ENCODE measurements around the gene MEF2C.

The MEF2C gene

GRCh38 chr5:88756953-88757352 lies 126.0 kb downstream of the MEF2C start:
- no peak for TF ChIP-seq Cebpa-rat (IDR thresholded peaks at IDR 0.05)
- Histone ChIP-seq H3K4me1 (no peaks in the 10 kb centered on the region), H3K9me3 (no peaks in the 10 kb centered on the region)

GRCh38 chr5:88748666-88749065 lies 134.3 kb downstream of the MEF2C start:
- no peaks in the 10 kb centered on the region for H3K9me3 ChIP-seq
- TF ChIP-seq Cebpa-rat (IDR thresholded peaks at IDR 0.05): no peak
- H3K4me2 ChIP-seq: no peak overlapping the region
- no peaks in the 10 kb centered on the region for H3K27me3 ChIP-seq
- 0 out of 2 replicates have a peak, but pooled peaks cover 14% of the 10 kb centered on the region for H3K4me1 ChIP-seq
- no peak overlapping the region for H3K9ac ChIP-seq
- no peak overlapping the region for H3K4me3 ChIP-seq
- H3K27ac ChIP-seq: no peak overlapping the region
- H4K20me1 ChIP-seq: peaks cover 97% of the 10 kb centered on the region
- H3K36me3 ChIP-seq: peaks cover 94% of the 10 kb centered on the region

More at GRCh38 chr5:88756953-88757352, 126.0 kb downstream of the MEF2C start:
- Histone ChIP-seq H3K27ac (no peak overlapping the region), H4K20me1 (peaks cover 100% of the 10 kb centered on the region), H3K27me3 (no peaks in the 10 kb centered on the region), H3K36me3 (peaks cover 99% of the 10 kb centered on the region), H3K4me3 (no peak overlapping the region), H3K4me2 (no peak overlapping the region), H3K9ac (no peak overlapping the region)

- H3K4me2 ChIP-seq: no peak overlapping the region
- no peak for TF ChIP-seq Cebpa-rat (IDR thresholded peaks at IDR 0.05)
- H3K4me1 ChIP-seq: peaks cover 22% of the 10 kb centered on the region
- H3K36me3 ChIP-seq: peaks cover 80% of the 10 kb centered on the region
- no peaks in the 10 kb centered on the region for H3K9me3 ChIP-seq
- no peak overlapping the region for H3K27ac ChIP-seq
- no peak overlapping the region for H3K4me3 ChIP-seq
- peaks cover 97% of the 10 kb centered on the region for H4K20me1 ChIP-seq
- no peak overlapping the region for H3K9ac ChIP-seq
- no peaks in the 10 kb centered on the region for H3K27me3 ChIP-seq
These were observed 136.5 kb downstream of the MEF2C start for GRCh38 chr5:88746438-88746882.

- Histone ChIP-seq H3K4me3 (no peak overlapping the region), H3K27me3 (no peaks in the 10 kb centered on the region), H3K9me3 (no peaks in the 10 kb centered on the region), H3K27ac (no peak overlapping the region), H4K20me1 (peaks cover 97% of the 10 kb centered on the region), H3K9ac (no peak overlapping the region), H3K4me2 (no peak overlapping the region), H3K4me1 (peaks cover 34% of the 10 kb centered on the region), H3K36me3 (peaks cover 83% of the 10 kb centered on the region)
- TF ChIP-seq Cebpa-rat (IDR thresholded peaks at IDR 0.05): no peak
These were observed 137.8 kb downstream of the MEF2C start for GRCh38 chr5:88745093-88745696.

- no peak for TF ChIP-seq Cebpa-rat (IDR thresholded peaks at IDR 0.05)
- peaks cover 53% of the 10 kb centered on the region for H3K4me1 ChIP-seq
- no peaks in the 10 kb centered on the region for H3K27me3 ChIP-seq
- H3K36me3 ChIP-seq: peaks cover 81% of the 10 kb centered on the region
- no peaks in the 10 kb centered on the region for H3K9me3 ChIP-seq
- no peak overlapping the region for H3K4me3 ChIP-seq
- H3K27ac ChIP-seq: no peak overlapping the region
- H3K4me2 ChIP-seq: no peak overlapping the region
- peaks cover 97% of the 10 kb centered on the region for H4K20me1 ChIP-seq
- H3K9ac ChIP-seq: no peak overlapping the region
These were observed 139.7 kb downstream of the MEF2C start for GRCh38 chr5:88743231-88743834.

GRCh38 chr5:88741964-88742363 lies 141.0 kb downstream of the MEF2C start:
- Histone ChIP-seq H3K36me3 (peaks cover 83% of the 10 kb centered on the region), H3K4me1 (peaks cover 67% of the 10 kb centered on the region), H3K4me2 (no peak overlapping the region), H3K27ac (no peak overlapping the region), H3K4me3 (no peak overlapping the region), H3K9ac (no peak overlapping the region), H3K27me3 (no peaks in the 10 kb centered on the region), H4K20me1 (peaks cover 100% of the 10 kb centered on the region), H3K9me3 (no peaks in the 10 kb centered on the region)
- TF ChIP-seq Cebpa-rat (IDR thresholded peaks at IDR 0.05): no peak

GRCh38 chr5:88740604-88741185 lies 142.3 kb downstream of the MEF2C start:
- H3K27me3 ChIP-seq: no peaks in the 10 kb centered on the region
- H3K27ac ChIP-seq: no peak overlapping the region
- no peak for TF ChIP-seq Cebpa-rat (IDR thresholded peaks at IDR 0.05)
- peaks cover 100% of the 10 kb centered on the region for H4K20me1 ChIP-seq
- peak overlapping the region; percentile 13; the same call in 1 of the 2 replicates for H3K4me2 ChIP-seq
- H3K4me1 ChIP-seq: peaks cover 77% of the 10 kb centered on the region
- no peaks in the 10 kb centered on the region for H3K9me3 ChIP-seq
- no peak overlapping the region for H3K9ac ChIP-seq
- H3K4me3 ChIP-seq: no peak overlapping the region
- peaks cover 76% of the 10 kb centered on the region for H3K36me3 ChIP-seq

- H3K36me3 ChIP-seq: peaks cover 72% of the 10 kb centered on the region
- H3K27ac ChIP-seq: peak overlapping the region; percentile 62
- H4K20me1 ChIP-seq: peaks cover 100% of the 10 kb centered on the region
- peak overlapping the region; percentile 43; the same call in 1 of the 2 replicates for H3K9ac ChIP-seq
- H3K4me2 ChIP-seq: peak overlapping the region; percentile 58
- no peak for TF ChIP-seq Cebpa-rat (IDR thresholded peaks at IDR 0.05)
- no peaks in the 10 kb centered on the region for H3K9me3 ChIP-seq
- H3K4me3 ChIP-seq: no peak overlapping the region
- peaks cover 98% of the 10 kb centered on the region for H3K4me1 ChIP-seq
- H3K27me3 ChIP-seq: no peaks in the 10 kb centered on the region
These were observed 146.5 kb downstream of the MEF2C start for GRCh38 chr5:88736494-88736893.

- peaks cover 72% of the 10 kb centered on the region for H3K36me3 ChIP-seq
- peaks cover 87% of the 10 kb centered on the region for H3K4me1 ChIP-seq
- H3K27ac ChIP-seq: peak overlapping the region; percentile 76
These were observed 148.0 kb downstream of the MEF2C start for GRCh38 chr5:88734983-88735382.

GRCh38 chr5:88734191-88734640 lies 148.8 kb downstream of the MEF2C start:
- TF ChIP-seq Cebpa-rat (IDR thresholded peaks at IDR 0.05): no peak
- Histone ChIP-seq H3K9me3 (no peaks in the 10 kb centered on the region), H3K9ac (no peak overlapping the region), H3K36me3 (peaks cover 70% of the 10 kb centered on the region), H3K4me2 (peak overlapping the region; percentile 76), H3K27me3 (no peaks in the 10 kb centered on the region), H3K4me3 (0 out of 2 replicates have a peak overlapping the region, but pooled peaks have one; percentile 48), H4K20me1 (peaks cover 100% of the 10 kb centered on the region), H3K4me1 (peaks cover 80% of the 10 kb centered on the region), H3K27ac (peak overlapping the region; percentile 76)

More at GRCh38 chr5:88734983-88735382, 148.0 kb downstream of the MEF2C start:
- no peaks in the 10 kb centered on the region for H3K9me3 ChIP-seq
- H3K4me2 ChIP-seq: peak overlapping the region; percentile 76
- H4K20me1 ChIP-seq: peaks cover 100% of the 10 kb centered on the region
- H3K27me3 ChIP-seq: no peaks in the 10 kb centered on the region
- TF ChIP-seq Cebpa-rat (IDR thresholded peaks at IDR 0.05): no peak
- peak overlapping the region; percentile 56 for H3K9ac ChIP-seq
- peak overlapping the region; percentile 48 for H3K4me3 ChIP-seq
